Measurements from ENCODE around the gene FBXL15.
A peak's percentile ranks its signal among the peaks of the same experiment; 100 is the strongest.

Gene FBXL15

DNA sequence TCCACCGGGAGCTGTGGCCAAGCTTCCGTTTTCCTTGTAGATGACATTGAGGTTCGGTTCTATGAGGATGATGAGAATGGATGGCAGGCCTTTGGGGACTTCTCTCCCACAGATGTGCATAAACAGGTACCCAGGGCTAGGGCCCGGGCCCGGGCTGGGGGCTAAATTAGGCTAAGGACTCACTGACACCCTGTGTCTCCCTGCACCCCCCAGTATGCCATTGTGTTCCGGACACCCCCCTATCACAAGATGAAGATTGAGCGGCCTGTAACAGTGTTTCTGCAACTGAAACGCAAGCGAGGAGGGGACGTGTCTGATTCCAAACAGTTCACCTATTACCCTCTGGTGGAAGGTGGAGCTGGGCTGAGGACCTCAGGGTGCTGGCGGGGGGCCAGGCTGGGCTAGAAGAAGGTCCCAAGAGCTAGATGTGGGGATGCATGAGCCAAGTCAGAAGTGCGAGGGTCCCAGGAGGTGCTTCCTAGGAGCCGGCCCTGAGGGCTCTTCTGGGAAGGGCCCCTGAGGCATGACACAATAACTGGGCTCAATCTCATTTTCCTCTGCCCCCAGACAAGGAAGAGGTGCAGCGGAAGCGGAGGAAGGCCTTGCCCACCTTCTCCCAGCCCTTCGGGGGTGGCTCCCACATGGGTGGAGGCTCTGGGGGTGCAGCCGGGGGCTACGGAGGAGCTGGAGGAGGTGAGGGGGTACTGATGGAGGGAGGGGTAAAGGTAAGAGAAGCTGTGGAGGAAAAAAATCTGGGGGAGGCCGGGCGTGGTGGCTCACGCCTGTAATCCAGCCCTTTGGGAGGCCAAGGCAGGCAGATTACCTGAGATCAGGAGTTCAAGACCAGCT lies 22.2 kb upstream of the FBXL15 start:
- no peak overlapping the region for H3K4me3 ChIP-seq (ENCODE audit: low read length)
- TF ChIP-seq, protein P1, sequence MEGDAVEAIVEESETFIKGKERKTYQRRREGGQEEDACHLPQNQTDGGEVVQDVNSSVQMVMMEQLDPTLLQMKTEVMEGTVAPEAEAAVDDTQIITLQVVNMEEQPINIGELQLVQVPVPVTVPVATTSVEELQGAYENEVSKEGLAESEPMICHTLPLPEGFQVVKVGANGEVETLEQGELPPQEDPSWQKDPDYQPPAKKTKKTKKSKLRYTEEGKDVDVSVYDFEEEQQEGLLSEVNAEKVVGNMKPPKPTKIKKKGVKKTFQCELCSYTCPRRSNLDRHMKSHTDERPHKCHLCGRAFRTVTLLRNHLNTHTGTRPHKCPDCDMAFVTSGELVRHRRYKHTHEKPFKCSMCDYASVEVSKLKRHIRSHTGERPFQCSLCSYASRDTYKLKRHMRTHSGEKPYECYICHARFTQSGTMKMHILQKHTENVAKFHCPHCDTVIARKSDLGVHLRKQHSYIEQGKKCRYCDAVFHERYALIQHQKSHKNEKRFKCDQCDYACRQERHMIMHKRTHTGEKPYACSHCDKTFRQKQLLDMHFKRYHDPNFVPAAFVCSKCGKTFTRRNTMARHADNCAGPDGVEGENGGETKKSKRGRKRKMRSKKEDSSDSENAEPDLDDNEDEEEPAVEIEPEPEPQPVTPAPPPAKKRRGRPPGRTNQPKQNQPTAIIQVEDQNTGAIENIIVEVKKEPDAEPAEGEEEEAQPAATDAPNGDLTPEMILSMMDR (conservative IDR thresholded peaks at IDR 0.05; ENCODE audit: low read length) = no peak

DNA sequence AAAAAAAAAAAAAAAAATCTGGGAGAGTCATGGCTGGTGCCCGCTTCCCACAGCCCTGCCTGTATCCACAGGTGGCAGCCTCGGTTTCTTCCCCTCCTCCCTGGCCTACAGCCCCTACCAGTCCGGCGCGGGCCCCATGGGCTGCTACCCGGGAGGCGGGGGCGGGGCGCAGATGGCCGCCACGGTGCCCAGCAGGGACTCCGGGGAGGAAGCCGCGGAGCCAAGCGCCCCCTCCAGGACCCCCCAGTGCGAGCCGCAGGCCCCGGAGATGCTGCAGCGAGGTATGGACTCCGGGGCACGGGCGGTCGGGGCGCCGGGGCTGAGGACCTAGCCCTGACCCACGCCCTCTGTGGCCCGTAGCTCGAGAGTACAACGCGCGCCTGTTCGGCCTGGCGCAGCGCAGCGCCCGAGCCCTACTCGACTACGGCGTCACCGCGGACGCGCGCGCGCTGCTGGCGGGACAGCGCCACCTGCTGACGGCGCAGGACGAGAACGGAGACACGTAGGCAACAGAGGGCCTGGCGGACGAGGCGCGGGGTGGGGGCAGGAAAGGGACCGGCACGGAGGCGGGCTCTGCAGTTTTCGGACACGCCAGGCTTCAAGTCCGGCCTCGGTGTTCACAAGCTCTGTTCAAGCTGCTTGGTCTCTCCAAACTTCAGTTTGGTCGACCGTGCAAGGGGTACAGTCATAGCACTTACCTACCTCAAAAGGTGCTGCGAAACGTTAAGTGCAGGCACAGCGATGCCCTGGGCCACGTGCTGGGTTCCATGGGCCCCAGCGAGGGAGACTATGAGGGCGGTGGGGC lies 21.2 kb upstream of the FBXL15 start:
- peak; percentile 82 for DNase-seq (ENCODE audit: low read depth)
- TF ChIP-seq, protein P1 (conservative IDR thresholded peaks at IDR 0.05; ENCODE audit: low read length) = peak; percentile 64
- peak overlapping the region; percentile 53 for H3K4me3 ChIP-seq (ENCODE audit: low read length)

More for the DNA sequence above, 22.2 kb upstream of the FBXL15 start:
- no peak for DNase-seq (ENCODE audit: low read depth)

DNA sequence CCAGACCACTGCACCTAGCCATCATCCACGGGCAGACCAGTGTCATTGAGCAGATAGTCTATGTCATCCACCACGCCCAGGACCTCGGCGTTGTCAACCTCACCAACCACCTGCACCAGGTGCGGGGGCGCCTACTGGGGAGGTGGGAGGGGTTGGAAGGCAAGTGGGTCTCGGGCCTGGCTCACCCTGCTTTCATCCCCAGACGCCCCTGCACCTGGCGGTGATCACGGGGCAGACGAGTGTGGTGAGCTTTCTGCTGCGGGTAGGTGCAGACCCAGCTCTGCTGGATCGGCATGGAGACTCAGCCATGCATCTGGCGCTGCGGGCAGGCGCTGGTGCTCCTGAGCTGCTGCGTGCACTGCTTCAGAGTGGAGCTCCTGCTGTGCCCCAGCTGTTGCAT lies 20.6 kb upstream of the FBXL15 start:
- no peak overlapping the region for H3K4me3 ChIP-seq (ENCODE audit: low read length)
- TF ChIP-seq, protein P1 (conservative IDR thresholded peaks at IDR 0.05; ENCODE audit: low read length) = no peak
- DNase-seq (ENCODE audit: low read depth) = no peak

DNA sequence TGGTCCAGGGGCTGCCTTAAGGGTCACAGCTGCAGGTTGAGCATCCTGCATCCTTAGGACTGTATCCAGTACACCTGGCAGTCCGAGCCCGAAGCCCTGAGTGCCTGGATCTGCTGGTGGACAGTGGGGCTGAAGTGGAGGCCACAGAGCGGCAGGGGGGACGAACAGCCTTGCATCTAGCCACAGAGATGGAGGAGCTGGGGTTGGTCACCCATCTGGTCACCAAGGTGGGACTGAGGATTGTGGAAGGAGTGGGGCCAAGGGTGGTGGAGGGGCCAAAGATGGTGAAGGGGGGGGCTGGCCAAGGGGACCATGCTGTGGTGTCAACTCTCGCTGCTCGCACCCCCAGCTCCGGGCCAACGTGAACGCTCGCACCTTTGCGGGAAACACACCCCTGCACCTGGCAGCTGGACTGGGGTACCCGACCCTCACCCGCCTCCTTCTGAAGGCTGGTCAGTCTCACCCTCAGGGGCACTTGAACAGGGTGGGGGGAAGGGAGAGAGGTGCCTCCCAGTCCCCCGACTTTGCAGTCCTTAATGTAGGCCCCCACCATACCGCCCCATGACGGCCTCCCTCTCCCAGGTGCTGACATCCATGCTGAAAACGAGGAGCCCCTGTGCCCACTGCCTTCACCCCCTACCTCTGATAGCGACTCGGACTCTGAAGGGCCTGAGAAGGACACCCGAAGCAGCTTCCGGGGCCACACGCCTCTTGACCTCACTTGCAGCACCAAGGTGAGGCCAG lies 19.9 kb upstream of the FBXL15 start:
- H3K4me3 ChIP-seq (ENCODE audit: low read length) = no peak overlapping the region
- TF ChIP-seq, protein P1 (conservative IDR thresholded peaks at IDR 0.05; ENCODE audit: low read length) = no peak
- DNase-seq (ENCODE audit: low read depth) = no peak

DNA sequence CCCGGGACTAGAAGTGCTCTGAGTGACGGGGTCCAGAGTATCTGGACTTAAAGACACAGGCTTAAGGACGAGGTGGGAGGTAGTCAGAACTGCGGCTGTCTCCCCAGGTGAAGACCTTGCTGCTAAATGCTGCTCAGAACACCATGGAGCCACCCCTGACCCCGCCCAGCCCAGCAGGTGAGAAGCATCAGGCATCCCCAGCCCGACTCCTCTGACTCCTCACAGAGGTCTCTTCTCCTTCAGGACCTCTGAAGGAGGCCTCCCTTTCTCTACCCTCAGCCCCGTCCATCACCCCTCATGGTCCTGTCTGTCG lies 19.3 kb upstream of the FBXL15 start:
- H3K4me3 ChIP-seq (ENCODE audit: low read length) = no peak overlapping the region
- DNase-seq (ENCODE audit: low read depth) = no peak
- TF ChIP-seq, protein P1 (conservative IDR thresholded peaks at IDR 0.05; ENCODE audit: low read length) = no peak

DNA sequence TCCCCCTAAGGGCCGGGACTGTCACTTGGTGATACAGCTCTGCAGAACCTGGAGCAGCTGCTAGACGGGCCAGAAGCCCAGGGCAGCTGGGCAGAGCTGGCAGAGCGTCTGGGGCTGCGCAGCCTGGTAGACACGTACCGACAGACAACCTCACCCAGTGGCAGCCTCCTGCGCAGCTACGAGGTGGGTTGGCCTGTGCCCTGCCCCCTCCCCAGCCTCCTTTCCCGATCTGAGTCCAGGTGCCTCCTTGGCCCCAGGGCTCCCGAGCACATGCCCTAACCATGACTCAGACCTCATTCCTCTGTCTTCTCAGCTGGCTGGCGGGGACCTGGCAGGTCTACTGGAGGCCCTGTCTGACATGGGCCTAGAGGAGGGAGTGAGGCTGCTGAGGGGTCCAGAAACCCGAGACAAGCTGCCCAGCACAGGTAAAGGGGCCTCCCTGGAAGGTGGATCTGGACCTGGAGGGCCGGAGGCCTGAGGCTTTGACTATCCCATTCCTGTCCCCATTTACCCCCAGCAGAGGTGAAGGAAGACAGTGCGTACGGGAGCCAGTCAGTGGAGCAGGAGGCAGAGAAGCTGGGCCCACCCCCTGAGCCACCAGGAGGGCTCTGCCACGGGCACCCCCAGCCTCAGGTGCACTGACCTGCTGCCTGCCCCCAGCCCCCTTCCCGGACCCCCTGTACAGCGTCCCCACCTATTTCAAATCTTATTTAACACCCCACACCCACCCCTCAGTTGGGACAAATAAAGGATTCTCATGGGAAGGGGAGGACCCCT lies 18.7 kb upstream of the FBXL15 start:
- H3K4me3 ChIP-seq (ENCODE audit: low read length) = no peak overlapping the region
- peak; percentile 32 for DNase-seq (ENCODE audit: low read depth)
- TF ChIP-seq, protein P1 (conservative IDR thresholded peaks at IDR 0.05; ENCODE audit: low read length) = no peak

All from AG10803 (cell line).